Trophoblast cell (in vitro differentiated cells and primary cell): ENCODE data around the gene EGR1.

Experiments used
- DNase-seq, 2 donors: peaks; one replicate each; pipeline ENCODE4 v3.0.0-alpha.2; 2016
- H2AFZ ChIP-seq: 2 replicates; pipeline ENCODE4 v1.6.1; 2013; ENCODE audit warnings: low read length, moderate library complexity, mild to moderate bottlenecking; ENCODE audit not compliant: insufficient read depth, poor library complexity
- H2AK5ac ChIP-seq: 2 replicates; pipeline ENCODE4 v1.6.1; 2013; ENCODE audit warnings: mild to moderate bottlenecking, low read length
- H2BK120ac ChIP-seq: 2 replicates; pipeline ENCODE4 v1.6.1; 2013; ENCODE audit warnings: low read length, mild to moderate bottlenecking, moderate library complexity; ENCODE audit not compliant: insufficient read depth, poor library complexity
- H2BK12ac ChIP-seq: 2 replicates; pipeline ENCODE4 v1.6.1; 2013; ENCODE audit warnings: mild to moderate bottlenecking, low read length, moderate library complexity
- H2BK5ac ChIP-seq: 2 replicates; pipeline ENCODE4 v1.6.1; 2013; ENCODE audit warnings: low read length, low read depth, moderate library complexity, mild to moderate bottlenecking; ENCODE audit not compliant: poor library complexity
- H3K14ac ChIP-seq: 2 replicates; pipeline ENCODE4 v1.6.1; 2013; ENCODE audit warnings: mild to moderate bottlenecking, low read length
- H3K18ac ChIP-seq: 2 replicates; pipeline ENCODE4 v1.6.1; 2013; ENCODE audit warnings: mild to moderate bottlenecking, low read length
- H3K23ac ChIP-seq: 2 replicates; pipeline ENCODE4 v1.6.1; 2013; ENCODE audit warnings: low read length
- H3K27ac ChIP-seq: 2 replicates; pipeline ENCODE4 v1.5.1; 2013; ENCODE audit warnings: low read depth, mild to moderate bottlenecking, inconsistent platforms, low read length, moderate library complexity
- H3K27me3 ChIP-seq: 2 replicates; pipeline ENCODE4 v1.6.1; 2013; ENCODE audit warnings: inconsistent platforms, mild to moderate bottlenecking, low read length, moderate library complexity; ENCODE audit not compliant: insufficient read depth
- H3K36me3 ChIP-seq, 2 experiments: 1 replicate in 1 of 2; 2 replicates in 1 of 2; pipeline ENCODE4 v1.6.1; 2013; ENCODE audit warnings: low read length in 2 of 2, mild to moderate bottlenecking in 2 of 2, moderate library complexity in 1 of 2; ENCODE audit not compliant: insufficient read depth in 2 of 2, control insufficient read depth in 1 of 2
- H3K4ac ChIP-seq: 2 replicates; pipeline ENCODE4 v1.6.1; 2013; ENCODE audit warnings: low read depth, mild to moderate bottlenecking, low read length, moderate library complexity
- H3K4me1 ChIP-seq, 2 experiments: 1 replicate in 1 of 2; 2 replicates in 1 of 2; pipeline ENCODE4 v1.6.1; 2013; ENCODE audit warnings: low read length in 2 of 2, mild to moderate bottlenecking in 2 of 2, moderate library complexity in 1 of 2; ENCODE audit not compliant: insufficient read depth in 2 of 2, control insufficient read depth in 1 of 2
- H3K4me2 ChIP-seq: 2 replicates; pipeline ENCODE4 v1.6.1; 2013; ENCODE audit warnings: inconsistent platforms, mild to moderate bottlenecking, low read length, moderate library complexity
- H3K4me3 ChIP-seq: 2 replicates; pipeline ENCODE4 v1.5.1; 2013; ENCODE audit warnings: mild to moderate bottlenecking, low read depth, low read length, inconsistent platforms
- H3K79me1 ChIP-seq: one replicate; pipeline ENCODE4 v1.6.1; 2013; ENCODE audit warnings: low read length
- H3K79me2 ChIP-seq: 2 replicates; pipeline ENCODE4 v1.6.1; 2013; ENCODE audit warnings: low read length, mild to moderate bottlenecking; ENCODE audit not compliant: control insufficient read depth, insufficient read depth, poor library complexity
- H3K9ac ChIP-seq: 2 replicates; pipeline ENCODE4 v1.6.1; 2013; ENCODE audit warnings: mild to moderate bottlenecking, low read length
- H3K9me3 ChIP-seq: 2 replicates; pipeline ENCODE4 v1.6.1; 2013; ENCODE audit warnings: low read depth, mild to moderate bottlenecking, control low read depth, inconsistent platforms, low read length; ENCODE audit not compliant: insufficient read depth
- H4K12ac ChIP-seq: 2 replicates; pipeline ENCODE4 v1.6.1; 2013; ENCODE audit warnings: low read depth, mild to moderate bottlenecking, low read length, moderate library complexity
- H4K8ac ChIP-seq: 2 replicates; pipeline ENCODE4 v1.6.1; 2013; ENCODE audit warnings: low read depth, mild to moderate bottlenecking, low read length, moderate library complexity
- H4K91ac ChIP-seq: one replicate; pipeline ENCODE4 v1.6.1; 2013; ENCODE audit warnings: low read depth, mild to moderate bottlenecking, low read length, moderate library complexity
- WGBS: extraction: QIAGEN DNeasy Blood & Tissue Kit; methylation state at CpG from one replicate; pipeline ENCODE4 v1.1.7; 2013; ENCODE audit warnings: missing lambda C conversion rate; ENCODE audit not compliant: insufficient read length, insufficient coverage; ENCODE audit errors: extremely low coverage; 5-methylcytosine and 5-hydroxymethylcytosine counted together

EGR1 gene

GRCh38 chr5:138438003-138438723, 27.1 kb upstream of the EGR1 start:
- H3K4ac ChIP-seq = no peak overlapping the region

GRCh38 chr5:138438724-138439476, 26.4 kb upstream of the EGR1 start, which contains the start of gene REEP2:
TSS of gene REEP2 (plus strand) at chr5:138439057. CDS start at chr5:138439209, 152 bp downstream.
- no peak within 1 kb of the TSS for H3K27ac ChIP-seq
- peak within 1 kb of the TSS; percentile 25 for H3K4me3 ChIP-seq
- no peak within 1 kb of the TSS for H4K91ac ChIP-seq

More at GRCh38 chr5:138438003-138438723, 27.1 kb upstream of the EGR1 start:
- Histone ChIP-seq H3K79me2 (no peaks in the 10 kb centered on the region), H4K8ac (no peak overlapping the region), H2BK120ac (no peak overlapping the region), H3K4me1 (peaks cover 2 to 5% of the 10 kb centered on the region in 2 experiments), H4K91ac (no peak overlapping the region), H3K27me3 (peaks cover 4% of the 10 kb centered on the region), H3K79me1 (no peaks in the 10 kb centered on the region), H3K23ac (no peak overlapping the region), H3K9me3 (peaks cover 1% of the 10 kb centered on the region), H3K4me2 (peak overlapping the region; percentile 42), H3K27ac (no peak overlapping the region), H2BK5ac (no peak overlapping the region), H3K18ac (no peak overlapping the region), H2BK12ac (no peak overlapping the region), H3K36me3 (peaks cover 16 to 23% of the 10 kb centered on the region in 2 experiments), H3K9ac (no peak overlapping the region), H3K14ac (no peak overlapping the region), H3K4me3 (peak overlapping the region; percentile 3), H2AK5ac (no peak overlapping the region), H2AFZ (no peak overlapping the region), H4K12ac (no peak overlapping the region)
- DNase-seq = no peak
- WGBS = no CpG with 5 or more reads among the region's 11 CpGs

GRCh38 chr5:138439477-138440158, 25.7 kb upstream of the EGR1 start:
- no peak overlapping the region for H2AFZ ChIP-seq
- H3K4me3 ChIP-seq = no peak overlapping the region
- peaks cover 1% of the 10 kb centered on the region for H3K9me3 ChIP-seq
- H3K4ac ChIP-seq = no peak overlapping the region
- H4K12ac ChIP-seq = no peak overlapping the region
- H3K36me3 ChIP-seq = peaks cover 7 to 14% of the 10 kb centered on the region in 2 experiments
- no peak overlapping the region for H2BK12ac ChIP-seq
- no peak overlapping the region for H3K27ac ChIP-seq
- no peak overlapping the region for H2BK120ac ChIP-seq
- no peak for DNase-seq
- H4K91ac ChIP-seq = no peak overlapping the region
- no peak overlapping the region for H2BK5ac ChIP-seq
- no peak overlapping the region for H2AK5ac ChIP-seq
- H3K23ac ChIP-seq = no peak overlapping the region
- H3K4me2 ChIP-seq = peak overlapping the region; percentile 42
- H3K9ac ChIP-seq = no peak overlapping the region
- H3K4me1 ChIP-seq = peaks cover 2 to 5% of the 10 kb centered on the region in 2 experiments
- H3K27me3 ChIP-seq = peaks cover 4% of the 10 kb centered on the region
- no peaks in the 10 kb centered on the region for H3K79me2 ChIP-seq
- no peak overlapping the region for H3K18ac ChIP-seq
- no peak overlapping the region for H4K8ac ChIP-seq
- no peaks in the 10 kb centered on the region for H3K79me1 ChIP-seq
- no CpG with 5 or more reads among the region's 20 CpGs for WGBS
- H3K14ac ChIP-seq = no peak overlapping the region

More at GRCh38 chr5:138438724-138439476, 26.4 kb upstream of the EGR1 start, which contains the start of gene REEP2:
- Histone ChIP-seq H3K79me1 (no peaks in the 10 kb centered on the region), H3K14ac (no peak within 1 kb of the TSS), H3K9me3 (peaks cover 1% of the 10 kb centered on the region), H3K4ac (no peak within 1 kb of the TSS), H3K23ac (no peak within 1 kb of the TSS), H2BK5ac (no peak within 1 kb of the TSS), H3K18ac (no peak within 1 kb of the TSS), H3K4me1 (peaks cover 2 to 5% of the 10 kb centered on the region in 2 experiments), H4K8ac (no peak within 1 kb of the TSS), H2BK120ac (no peak within 1 kb of the TSS), H3K79me2 (no peaks in the 10 kb centered on the region), H2BK12ac (no peak within 1 kb of the TSS), H4K12ac (no peak within 1 kb of the TSS), H3K9ac (no peak within 1 kb of the TSS), H3K36me3 (peaks cover 9 to 16% of the 10 kb centered on the region in 2 experiments), H2AK5ac (no peak within 1 kb of the TSS), H3K27me3 (peaks cover 4% of the 10 kb centered on the region), H2AFZ (no peak within 1 kb of the TSS), H3K4me2 (peak within 1 kb of the TSS; percentile 42)
- WGBS = no CpG with 5 or more reads among the region's 65 CpGs
- peak; percentile 25 to 47 for DNase-seq
